ENCODE data around the gene CHCHD6.
A peak's percentile ranks its signal among the peaks of the same experiment; 100 is the strongest.

CHCHD6 gene

DNA sequence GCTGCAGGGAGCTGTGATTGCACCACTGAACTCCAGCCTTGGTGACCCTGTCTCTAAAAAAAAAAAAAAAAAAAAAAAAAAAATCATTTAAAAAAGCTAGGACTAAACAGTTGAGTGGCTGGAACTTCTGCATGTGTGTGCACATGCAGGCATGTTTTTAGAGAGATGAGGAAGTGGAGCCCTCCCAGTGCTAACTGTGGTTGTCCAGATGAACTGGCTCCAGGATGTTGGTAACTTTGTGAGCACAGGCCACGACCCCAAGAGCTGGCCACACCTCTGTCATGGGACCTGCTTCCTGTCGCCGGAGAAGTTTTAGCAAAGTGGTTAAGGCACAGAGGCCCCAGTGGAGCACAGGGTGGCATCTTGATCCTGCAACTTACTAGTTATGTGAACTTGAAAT lies 27.0 kb downstream of the CHCHD6 start:
- TF ChIP-seq POLR2A (IDR thresholded peaks at IDR 0.05; ENCODE audit: low read depth, low read length): no peak
- DNase-seq (ENCODE audit: insufficient read length, low spot score): no peak
- no peak for FAIRE-seq

DNA sequence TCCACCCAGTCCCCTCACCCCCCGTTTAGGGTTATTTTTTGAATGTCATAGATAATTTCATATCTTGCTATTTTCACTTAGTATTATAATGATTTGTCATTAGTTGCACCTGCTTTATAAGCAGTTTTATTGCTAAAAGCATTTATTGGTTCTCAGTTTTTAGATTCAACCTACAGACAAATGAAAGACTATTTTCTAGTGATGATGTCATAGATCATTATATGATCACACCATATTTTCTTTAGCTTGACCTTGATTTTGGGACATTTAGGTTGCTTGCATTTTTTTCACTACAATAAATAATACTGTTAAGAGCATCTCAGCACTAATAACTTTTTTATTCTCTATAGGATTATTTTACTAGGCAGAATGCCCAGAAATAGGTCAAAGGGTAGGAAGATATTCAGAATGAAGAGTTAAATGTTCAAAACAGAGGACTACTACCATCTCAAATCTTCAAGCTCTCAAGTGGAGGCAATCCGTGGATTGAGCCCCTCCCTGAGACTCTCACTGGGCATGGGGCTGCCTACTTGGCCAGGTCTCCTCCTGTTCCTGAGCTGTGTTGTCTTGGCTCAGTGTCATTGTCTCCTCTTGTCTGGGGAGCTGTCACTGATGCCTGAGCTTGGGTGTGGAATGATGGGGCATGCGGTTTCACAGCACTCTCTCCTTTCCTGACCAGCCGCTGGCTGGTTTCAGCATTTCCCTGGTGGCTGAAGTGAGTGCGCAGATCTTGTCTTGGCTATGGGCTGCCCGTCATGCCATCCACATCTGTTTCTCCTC lies 28.4 kb downstream of the CHCHD6 start:
- FAIRE-seq (no peak), DNase-seq (ENCODE audit: insufficient read length, low spot score) (no peak)
- TF ChIP-seq POLR2A (IDR thresholded peaks at IDR 0.05; ENCODE audit: low read depth, low read length): no peak

DNA sequence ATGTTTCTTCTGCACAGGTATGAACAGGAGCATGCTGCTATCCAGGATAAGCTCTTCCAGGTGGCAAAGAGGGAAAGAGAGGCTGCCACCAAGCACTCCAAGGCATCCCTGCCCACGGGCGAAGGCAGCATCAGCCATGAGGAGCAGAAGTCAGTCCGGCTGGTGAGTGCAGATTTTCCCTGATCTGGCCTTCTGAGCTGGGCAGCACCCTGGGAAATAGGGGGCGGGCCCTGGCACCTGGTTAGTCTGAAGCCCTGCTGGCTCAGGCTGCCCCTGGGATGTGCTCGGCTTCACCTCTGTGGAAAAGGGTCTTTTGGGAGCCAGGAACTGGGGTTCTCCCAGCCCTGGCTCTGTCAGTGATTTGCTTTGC lies 29.0 kb downstream of the CHCHD6 start:
- TF ChIP-seq POLR2A (IDR thresholded peaks at IDR 0.05; ENCODE audit: low read depth, low read length): no peak
- no peak for FAIRE-seq
- DNase-seq (ENCODE audit: insufficient read length, low spot score): no peak

DNA sequence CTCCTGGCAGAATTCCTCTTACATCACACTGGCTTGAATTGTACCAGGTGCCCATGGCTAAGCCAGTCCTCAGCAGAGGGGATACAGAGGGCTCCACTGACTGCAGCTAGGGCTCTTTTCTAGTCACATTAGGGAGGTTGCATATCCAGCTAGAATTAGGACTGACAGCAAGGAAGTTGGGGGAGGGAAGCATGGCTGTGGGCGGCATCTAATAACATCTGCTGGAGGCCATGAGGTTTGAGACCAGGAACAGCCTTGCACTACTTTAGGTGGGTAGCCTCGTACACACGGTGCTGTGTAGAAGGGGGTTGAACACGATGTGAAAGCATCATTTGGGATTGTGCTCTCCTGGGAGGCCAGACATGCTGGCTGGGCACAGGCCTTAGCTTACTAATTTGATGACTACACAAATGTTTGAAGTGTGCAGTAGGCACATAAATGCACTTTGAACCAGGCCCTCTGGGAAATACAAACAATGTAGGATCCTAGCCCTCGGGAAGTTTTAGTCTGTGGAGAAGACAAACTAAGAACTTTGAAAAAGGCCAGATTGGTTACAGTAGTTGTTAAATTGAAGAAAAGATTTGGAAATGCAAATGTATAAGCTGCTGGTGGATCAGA lies 30.2 kb downstream of the CHCHD6 start:
- DNase-seq (ENCODE audit: insufficient read length, low spot score) (no peak), FAIRE-seq (no peak)
- no peak for TF ChIP-seq POLR2A (IDR thresholded peaks at IDR 0.05; ENCODE audit: low read depth, low read length)

DNA sequence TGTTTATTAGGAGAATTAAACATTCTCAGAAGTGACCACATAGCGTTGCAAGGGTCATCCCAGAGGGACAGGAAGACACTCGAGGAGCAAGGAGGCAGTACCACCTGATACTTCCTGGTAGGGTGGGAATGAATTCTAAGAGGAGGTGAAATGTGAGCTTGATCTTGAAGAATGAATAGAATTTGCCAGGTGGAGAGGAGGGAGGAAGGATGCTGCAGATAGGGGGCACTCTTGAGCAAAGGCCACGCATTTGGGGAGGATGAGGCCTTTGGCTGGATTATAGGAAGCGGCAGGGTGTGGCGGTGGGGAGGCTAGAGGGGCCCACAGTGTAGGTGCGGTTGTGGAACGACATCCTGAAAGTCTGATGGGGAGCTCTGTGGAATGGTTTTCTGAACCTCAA lies 33.5 kb downstream of the CHCHD6 start:
- DNase-seq (ENCODE audit: insufficient read length, low spot score): no peak
- TF ChIP-seq POLR2A (IDR thresholded peaks at IDR 0.05; ENCODE audit: low read depth, low read length): no peak
- no peak for FAIRE-seq

DNA sequence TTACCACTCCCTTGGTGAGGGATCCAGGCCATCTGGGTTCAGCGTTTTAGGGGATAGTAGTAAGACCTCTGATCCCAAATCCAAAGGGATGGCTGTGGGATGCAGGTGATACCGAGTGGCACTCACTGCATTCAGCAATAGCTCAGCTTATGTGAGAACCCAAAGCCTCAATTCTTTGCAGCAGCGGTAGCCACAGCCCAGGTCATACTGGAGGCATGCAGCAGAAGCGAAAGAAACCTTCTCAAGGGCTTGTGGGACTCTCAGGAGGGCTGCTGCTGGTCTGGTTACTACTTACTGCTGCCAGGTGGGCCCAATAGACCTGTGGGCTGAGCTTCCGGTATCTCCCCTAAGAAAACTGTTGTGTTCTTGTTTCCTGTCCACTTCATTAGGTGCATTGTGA lies 38.0 kb downstream of the CHCHD6 start:
- no peak for FAIRE-seq

DNA sequence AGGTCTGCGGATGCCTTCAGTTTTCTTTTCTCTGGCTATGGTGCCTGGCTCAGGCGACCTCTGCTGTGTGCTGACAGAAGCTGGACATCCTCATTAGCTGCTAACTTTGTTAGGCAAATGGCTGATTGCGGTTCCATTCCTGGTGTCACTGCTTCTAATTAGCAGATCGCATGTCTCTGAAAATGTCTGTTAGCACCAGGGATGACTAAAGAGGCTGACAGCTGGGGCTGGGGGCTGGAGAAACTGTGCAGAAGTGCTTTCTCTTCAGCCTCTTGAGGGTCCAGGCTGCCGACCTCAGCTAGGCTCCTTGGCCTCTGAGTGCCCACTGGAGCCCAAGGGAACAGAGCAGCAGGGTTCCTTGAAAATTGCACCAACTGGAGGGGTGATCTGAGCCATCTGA lies 39.3 kb downstream of the CHCHD6 start:
- FAIRE-seq: no peak
- TF ChIP-seq POLR2A (IDR thresholded peaks at IDR 0.05; ENCODE audit: low read depth, low read length): no peak
- DNase-seq (ENCODE audit: insufficient read length, low spot score): no peak

More for the DNA sequence above, 38.0 kb downstream of the CHCHD6 start:
- TF ChIP-seq POLR2A (IDR thresholded peaks at IDR 0.05; ENCODE audit: low read depth, low read length): no peak
- DNase-seq (ENCODE audit: insufficient read length, low spot score): no peak

DNA sequence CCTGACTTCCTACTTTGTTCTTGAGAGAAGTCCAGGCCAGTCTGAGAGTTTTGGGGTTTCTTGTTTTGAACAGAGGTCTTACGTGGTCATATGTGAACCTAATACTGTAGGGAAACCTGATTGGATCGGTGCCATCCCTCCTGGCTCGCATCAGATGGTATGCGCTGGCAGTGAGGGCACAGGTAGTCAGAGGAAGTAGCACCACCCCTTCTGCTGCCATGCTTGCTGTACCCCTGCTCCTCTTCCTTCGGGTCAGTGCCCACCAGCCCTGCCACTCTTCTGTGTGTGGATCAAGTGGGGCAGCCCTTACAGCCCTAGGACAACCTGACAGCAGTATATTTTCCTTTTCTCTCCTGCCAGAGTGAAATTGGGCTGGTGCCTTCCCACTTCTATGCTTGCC lies 39.7 kb downstream of the CHCHD6 start:
- DNase-seq (ENCODE audit: insufficient read length, low spot score) (no peak), FAIRE-seq (no peak)
- TF ChIP-seq POLR2A (IDR thresholded peaks at IDR 0.05; ENCODE audit: low read depth, low read length): no peak

DNA sequence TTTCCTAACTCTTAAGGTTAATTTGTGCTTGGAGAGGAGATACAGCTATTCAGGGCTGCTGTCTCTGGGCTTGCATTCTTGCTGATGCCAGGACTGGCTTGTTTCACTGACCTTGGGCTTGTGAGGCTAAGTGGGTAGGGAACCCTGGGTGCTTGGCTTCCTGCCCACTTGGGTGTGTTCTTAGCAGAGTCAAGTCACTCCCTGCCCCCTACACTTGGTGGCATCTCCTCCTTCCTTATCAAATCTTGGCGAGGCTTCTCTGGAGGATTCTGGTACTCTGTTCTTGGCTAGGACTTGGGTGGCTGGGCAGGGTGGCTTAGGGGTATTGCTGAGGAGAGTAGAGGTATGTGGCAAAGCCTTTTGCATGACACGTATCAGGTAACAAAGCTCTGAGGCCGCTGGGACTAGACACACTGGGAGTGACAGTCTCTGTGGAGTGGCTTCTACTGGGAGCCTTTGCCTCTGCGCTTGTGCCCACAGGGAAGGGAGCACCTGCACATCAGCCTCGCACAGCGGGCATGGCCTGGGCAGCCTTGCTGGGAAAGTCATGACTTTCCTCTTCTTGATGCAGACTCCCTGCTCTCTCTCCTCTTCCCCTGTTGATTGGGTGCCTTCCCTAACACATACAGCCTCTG lies 41.8 kb downstream of the CHCHD6 start:
- no peak for TF ChIP-seq POLR2A (IDR thresholded peaks at IDR 0.05; ENCODE audit: low read depth, low read length)
- no peak for DNase-seq (ENCODE audit: insufficient read length, low spot score)
- FAIRE-seq: no peak

DNA sequence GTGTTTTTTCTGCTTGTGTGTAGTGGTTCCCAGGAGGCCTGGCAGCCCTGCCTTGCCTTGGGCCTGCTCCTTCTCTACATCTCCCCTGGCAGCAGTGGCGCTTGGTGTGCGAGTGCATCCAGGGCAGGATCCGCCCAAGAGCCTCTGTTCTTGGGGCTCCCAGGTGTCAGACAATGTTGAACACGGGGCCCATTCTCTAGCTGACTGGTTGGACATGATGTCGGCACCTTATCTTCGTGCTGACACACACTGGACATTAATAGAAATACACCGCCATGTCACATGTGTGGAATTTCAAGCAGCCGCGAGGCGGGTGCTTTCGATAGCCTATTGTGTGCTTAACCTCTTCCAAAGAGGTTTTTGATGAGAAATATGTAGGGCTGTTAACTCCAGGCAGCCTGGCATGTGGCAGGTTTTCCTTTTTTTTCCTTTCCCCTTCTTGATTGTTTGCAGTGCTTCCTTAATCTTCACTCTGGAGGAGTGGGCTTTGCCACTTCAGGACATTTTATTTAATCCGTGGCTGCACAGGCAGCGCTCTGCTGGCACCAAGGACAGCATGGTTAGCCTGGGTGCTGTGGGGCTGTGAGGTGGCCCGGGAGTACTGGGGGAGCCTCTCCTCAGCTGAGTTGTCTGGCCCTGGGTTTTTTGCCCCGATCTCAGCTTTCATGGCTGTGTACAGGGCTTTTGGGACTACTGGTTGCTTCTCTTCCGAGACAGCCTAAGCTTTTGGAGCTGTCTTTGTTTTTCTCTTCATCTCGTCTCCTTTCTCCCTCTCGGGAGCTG lies 42.5 kb downstream of the CHCHD6 start:
- no peak for TF ChIP-seq POLR2A (IDR thresholded peaks at IDR 0.05; ENCODE audit: low read depth, low read length)
- FAIRE-seq: no peak

DNA sequence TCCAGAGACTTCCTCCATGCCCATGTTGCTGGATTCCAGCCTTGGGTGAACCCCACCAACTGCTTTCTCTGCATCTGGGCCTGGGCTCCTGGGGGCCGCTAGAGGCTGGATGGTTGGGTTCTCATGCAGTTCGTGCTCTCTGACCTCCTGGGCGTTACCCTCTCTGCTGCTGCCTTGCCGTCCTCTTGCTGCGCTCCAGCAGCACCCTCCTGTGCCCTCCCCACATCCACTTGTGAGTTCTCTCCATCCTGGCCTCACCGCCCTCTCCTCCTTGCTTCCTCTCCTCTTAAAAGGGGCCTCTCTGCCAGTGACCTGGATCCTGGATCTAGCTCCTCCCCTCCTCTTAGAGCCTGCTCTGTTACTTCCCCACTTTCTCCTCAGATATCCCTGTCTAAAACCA lies 43.7 kb downstream of the CHCHD6 start:
- FAIRE-seq (no peak), DNase-seq (ENCODE audit: insufficient read length, low spot score) (no peak)
- no peak for TF ChIP-seq POLR2A (IDR thresholded peaks at IDR 0.05; ENCODE audit: low read depth, low read length)

More for the DNA sequence above, 42.5 kb downstream of the CHCHD6 start:
- DNase-seq (ENCODE audit: insufficient read length, low spot score): peak; percentile 43

DNA sequence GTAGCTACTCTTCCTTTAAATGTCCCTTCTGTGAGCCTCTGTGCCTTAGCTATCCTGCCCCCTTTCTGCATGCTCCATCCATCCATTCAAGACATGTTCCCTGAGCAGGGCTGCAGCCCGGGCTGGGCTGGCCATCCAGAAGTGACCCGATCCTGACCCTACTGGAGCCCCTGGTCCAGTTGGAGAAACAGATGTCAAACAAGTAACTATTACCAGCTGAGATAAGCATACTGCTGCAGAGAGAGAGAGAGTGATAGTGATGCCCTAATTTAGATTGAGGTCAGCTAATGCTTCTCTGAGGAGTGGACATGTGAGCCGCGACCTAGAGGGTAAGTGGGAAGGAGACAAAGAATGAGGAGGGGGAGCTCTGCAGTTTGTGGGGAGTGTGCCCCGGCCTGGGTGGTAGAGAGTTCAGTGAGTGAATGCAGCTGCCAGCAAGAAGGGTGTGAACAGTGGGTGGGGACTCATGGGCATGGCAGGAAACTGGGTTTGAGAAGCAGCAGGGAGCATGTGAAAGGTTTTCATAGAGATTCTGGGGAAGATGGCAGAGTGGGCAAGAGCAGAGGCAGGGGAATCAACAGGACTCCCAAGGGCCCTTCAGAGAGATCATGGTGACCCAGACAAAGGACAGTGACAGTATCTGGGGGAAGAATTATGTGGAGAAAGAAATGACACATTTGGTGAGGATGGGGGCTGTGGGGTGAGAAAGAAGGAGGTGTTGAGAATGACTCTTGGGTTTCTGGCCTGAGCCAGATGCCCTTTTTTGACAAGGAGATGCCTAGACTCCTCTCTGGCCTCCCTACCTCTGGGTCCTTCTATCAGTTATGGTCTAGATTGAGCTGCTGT lies 44.9 kb downstream of the CHCHD6 start:
- DNase-seq (ENCODE audit: insufficient read length, low spot score) (no peak), FAIRE-seq (no peak)
- TF ChIP-seq POLR2A (IDR thresholded peaks at IDR 0.05; ENCODE audit: low read depth, low read length): no peak

DNA sequence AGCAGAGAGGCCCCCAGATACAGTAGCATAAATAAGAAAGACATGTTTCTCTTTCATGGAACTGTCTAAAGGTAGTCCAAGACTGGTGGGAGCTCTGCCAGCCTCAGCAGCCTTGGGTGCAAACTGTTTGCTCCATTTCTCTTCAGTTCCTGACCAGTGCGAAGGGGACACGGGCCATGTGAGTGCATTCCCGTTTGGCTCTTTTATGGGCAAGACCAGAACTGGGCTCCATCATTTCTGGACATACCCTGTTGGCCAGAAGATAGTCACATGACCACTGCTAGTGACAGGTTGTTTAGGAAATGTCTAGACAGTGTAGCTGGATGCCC lies 45.5 kb downstream of the CHCHD6 start:
- DNase-seq (ENCODE audit: insufficient read length, low spot score) (no peak), FAIRE-seq (no peak)
- no peak for TF ChIP-seq POLR2A (IDR thresholded peaks at IDR 0.05; ENCODE audit: low read depth, low read length)

All from H54 (cell line).